Limb (tissue), 2 donors: Measurements from ENCODE around the gene HLCS.

Experiments used
- DNase-seq, 2 donors: peaks; one replicate each; pipeline ENCODE4 v3.0.0-alpha.2; 2016; ENCODE audit errors: extremely low spot score in 2 of 2

HLCS gene

DNA sequence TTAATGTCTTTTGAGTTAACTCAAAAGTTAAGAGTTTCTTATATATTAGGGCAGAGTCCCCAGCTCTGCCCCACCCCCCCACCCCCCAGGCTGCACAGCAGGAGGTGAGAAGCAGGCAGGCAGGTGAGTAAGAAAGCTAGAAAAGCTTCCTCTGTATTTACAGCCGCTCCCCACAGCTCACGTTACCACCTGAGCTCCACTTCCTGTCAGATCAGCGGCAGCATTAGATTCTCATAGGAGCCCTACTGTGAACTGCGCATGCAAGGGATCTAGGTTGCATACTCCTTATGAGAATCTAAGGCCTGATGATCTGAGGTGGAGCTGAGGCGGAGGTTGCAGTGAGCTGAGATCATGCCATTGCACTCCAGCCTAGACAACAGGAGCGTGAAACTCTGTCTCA, 185.6 kb downstream of the HLCS start:
- no peak for DNase-seq

DNA sequence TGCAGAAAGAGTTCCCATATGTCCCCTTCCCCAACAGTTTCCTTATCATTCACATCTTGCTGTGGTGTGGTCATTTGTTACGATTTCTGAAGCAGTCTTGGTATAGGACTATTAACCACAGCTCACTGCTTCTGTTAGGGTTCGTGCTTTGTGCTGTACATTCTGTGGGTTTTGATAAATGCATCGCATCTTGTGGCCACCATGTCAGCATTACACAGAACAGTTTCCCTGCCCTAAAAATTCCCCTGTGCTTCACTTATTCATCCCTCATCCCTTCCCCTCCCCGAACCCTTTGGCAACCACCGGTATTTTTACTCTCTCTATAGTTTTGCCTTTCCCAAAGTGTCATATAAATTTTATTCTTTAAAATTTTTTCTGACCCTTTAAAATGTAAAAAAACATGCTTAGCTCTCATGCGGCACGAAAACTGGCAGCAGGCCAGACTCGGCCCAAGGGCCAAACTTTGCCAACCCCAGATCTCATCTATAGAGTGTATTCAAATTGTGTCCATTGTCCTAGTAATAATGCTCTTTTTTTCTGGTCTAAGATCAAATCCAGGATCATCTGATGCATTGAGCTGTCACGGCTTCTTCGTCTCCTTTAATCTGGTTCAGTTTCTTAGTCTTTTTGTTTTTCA, 189.4 kb downstream of the HLCS start:
- DNase-seq, result no peak

DNA sequence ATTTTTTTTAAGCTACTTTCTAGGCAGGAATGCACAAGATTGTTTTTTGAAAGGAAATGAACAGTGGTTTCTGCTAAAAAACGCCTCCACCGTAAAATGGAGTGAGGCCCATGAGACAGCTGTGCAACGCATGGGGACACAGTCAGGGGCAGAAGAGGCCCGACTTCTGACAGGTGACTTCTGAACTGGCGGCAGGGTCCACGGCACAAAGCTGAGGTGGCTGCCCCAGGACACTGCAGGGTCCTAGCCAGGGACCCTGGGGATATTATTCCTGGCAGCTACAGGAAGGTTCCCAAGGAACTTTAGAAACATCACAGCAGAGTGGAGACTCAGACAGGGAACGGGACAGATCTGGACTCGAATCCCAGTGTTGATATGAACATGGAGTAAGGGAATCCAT, 192.5 kb downstream of the HLCS start:
- DNase-seq, result no peak

DNA sequence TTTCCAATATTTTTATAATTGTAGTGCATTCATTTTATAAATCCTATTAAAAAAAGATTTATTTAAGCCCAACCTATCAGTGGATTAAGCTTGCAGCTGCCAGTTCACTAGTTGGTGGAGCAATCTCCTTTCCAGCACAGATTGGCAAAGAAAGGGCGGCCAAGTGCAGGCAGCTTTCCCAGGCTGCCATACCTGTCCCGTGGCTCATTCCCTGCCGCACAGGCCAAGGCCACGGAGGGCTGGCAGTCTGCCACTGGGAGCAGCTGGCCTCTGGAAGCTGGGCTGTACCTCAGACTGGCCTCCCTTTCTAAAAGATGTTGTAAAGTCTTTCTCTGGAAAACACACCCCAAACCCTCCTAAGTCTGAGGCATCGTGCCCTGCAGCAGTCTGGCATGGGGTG, 193.4 kb downstream of the HLCS start:
- DNase-seq, result peak in 1 of 2 donors; percentile 69

DNA sequence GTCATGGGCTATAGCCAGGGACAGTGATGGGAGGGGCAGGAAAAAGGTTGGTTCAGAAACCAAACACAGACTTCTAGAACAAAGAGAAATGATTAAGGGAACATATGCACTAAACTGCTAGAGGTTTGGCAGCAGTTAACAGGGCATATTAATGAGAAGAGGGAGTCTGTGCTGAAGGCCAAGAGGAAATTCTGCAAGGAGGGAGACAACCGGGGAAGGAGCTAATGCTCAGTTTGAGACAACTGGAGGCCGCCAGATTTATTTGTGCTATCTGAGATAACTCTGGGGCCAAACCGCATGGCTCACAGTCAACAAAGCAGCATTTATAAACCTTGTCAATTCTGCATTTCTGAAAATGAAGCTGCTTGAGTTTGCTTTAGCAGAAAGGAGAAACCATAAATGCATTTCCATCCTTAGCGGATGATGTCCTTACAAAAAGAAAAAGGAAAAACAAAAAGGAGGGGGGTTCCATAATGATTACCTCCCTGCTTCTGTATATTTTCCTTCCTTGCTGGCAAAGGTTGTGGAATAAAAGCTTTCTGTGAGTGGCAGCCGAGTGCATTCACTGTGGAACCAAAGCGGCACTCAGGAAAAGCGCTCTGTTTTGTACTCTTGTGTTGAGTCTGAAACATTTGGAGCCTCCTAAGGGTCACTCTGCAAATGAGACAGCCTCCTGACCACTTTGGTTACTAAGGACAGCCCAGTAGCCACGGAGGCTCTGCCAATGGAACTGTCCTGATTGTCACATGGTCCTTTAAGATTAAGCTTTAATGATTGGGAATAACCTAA, 197.2 kb downstream of the HLCS start:
- DNase-seq, result peak in 1 of 2 donors; percentile 75

DNA sequence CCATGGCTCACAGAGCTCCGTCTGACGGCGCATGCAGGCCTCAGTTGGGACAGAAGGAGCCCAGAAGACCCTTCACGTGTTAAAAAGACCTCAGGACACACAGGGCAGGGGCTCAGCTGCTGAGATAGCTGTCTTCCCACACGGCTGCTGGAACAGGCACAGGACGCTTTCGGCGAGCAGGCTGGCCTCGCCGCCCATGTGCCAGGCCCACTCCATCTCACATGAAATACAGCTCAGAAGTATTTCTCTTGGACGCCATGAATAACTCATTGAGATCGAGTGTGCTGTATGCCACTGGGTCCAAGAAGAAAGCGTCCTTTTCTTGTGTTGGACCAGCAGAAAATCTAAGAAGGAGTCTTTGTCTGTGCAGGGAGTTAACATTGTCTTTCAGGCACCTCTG, 198.0 kb downstream of the HLCS start:
- DNase-seq, result no peak

DNA sequence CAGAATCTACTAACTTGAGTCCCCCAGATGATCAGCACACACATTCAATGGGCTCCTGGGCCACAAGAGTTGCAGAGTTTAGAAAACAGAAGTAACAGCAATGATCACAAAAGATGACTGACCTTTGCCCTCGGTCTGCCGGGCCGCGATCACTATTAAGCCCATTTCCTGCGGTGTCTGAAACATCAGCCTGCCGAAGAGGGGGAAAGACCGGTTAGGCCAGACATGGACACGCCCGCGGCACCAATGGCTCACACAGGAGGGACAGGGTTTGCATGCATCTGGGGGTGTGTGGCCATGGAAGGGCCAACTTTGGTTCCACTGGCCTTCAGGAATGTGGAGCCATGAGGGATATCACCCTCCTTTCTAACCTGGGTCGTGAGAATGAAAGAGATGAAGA, 199.4 kb downstream of the HLCS start:
- DNase-seq, result no peak

DNA sequence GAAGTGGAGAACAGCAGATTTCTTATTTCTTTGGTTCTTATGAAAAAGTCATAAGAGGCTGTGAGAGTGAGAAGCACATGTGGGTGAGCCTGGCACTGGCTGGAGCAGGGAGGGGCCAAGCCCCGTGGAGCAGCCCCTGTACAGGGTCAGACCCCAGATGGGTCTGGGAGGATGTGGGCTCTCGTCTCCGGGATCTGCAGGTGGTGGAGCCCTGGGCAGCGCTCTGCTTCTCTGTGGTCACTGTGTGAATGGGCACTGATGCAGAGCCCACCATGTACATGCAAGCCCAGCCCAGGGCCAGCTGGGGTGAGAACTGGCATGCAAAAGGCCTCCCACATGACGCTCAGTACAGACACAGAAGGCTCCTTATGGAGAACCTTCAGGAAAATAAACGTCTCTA, 200.0 kb downstream of the HLCS start:
- DNase-seq, result no peak

DNA sequence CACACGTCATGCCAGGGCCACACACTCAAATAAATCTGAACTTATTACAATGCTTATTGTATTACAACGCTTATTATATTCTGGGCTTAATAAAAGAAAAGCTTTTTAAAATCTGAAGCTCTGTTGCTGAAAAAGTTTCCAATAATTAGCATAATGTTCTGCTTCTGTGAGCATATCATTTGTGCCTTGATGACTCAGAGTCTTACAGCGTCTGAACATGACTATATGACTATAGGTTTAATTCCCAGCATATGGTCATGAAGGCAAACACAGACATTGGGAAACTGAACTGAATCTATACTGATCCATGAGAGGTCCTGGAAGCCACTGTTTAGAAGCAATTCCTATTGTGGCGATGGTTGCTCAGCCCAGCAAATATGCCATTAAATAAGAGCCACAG, 201.2 kb downstream of the HLCS start:
- no peak for DNase-seq

DNA sequence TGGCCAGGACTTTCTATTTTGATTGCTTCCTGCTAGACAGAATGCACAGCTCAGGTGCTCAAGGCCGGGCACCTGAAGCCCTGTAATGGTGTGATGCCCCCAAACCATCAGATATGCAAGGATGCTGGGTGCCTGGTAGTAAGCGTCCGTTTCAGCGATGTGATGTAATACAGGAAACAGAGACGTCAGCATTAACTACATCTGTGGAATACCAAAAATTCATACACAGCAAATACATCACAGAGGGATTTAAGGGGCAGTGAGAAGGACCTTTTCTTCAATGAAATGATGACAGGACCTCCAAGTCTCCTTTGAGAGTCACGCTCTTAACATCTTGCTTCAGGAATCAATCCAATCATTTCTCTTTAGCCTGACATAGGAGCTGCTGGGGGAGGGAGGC, 203.2 kb downstream of the HLCS start:
- no peak for DNase-seq

DNA sequence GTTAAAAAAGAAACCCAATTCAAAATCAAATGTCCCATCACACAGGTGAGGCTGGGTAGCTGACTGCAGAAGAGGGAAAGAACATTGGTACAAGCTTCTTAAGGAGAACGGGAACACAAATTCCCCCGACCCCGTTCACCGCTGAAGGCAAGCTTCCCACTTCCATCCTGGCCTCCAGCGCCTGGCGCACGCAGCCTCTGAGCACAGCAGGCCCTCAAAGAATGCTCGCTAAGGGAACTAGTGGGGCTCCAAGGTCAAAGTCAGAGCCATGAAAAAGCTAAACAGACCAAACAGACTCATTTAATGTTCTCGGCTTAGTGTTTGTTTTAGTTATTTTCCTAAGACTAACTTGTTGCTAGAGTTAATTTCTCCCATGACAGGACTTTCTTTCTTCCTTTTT, 203.8 kb downstream of the HLCS start:
- no peak for DNase-seq

DNA sequence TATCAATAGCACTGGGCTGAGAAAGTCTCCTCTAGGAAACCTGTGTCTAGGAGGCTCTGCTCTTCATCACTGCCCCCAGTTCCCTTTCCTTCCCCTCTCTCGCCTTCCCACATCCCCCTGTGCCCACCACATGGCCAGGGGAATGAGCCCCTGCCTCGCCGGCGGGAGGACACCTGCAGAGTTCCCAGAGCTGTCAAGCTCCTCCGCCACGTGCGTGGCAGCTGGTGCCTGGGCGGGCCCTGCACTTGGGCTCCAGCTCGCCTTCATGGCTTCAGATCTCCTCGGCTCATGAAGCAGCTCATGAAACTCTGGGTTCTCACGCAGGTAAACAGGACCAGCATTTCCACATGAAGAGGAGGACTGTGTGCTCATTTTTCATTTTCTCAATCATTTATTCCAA, 204.8 kb downstream of the HLCS start:
- DNase-seq, result no peak

DNA sequence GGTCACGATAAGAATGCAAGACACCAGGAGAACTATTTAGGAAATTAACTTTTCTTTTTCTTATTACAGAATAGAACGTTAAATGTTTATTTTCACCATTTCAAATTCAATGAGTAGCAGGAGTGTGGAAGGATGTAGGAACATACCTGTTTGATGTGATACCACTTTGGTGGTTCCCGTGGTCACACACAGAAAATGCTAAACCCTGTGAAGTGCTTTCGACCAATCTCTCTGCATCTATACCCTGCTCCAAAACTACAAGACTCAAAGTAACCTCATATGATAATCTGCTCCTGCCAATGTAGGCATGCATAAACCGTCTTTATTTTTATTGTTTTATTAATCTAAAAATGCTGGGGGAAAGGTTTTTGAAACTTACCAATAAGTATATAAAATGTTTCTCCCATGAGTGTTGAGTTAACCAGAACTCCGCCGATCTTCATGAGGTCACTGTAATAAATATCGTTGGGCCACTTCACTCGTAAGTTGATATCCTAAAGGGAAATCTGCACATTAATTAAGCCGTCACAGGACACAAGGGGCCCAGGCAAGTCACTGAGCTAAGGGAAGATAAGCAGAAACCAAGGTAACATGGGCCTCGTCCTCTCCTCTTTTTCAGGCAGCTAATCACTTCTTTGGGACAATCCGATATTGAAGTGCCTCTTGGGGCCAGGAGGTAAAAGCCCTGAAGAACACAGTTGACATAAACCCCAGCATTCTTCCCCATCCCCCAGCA, 207.0 kb downstream of the HLCS start:
- DNase-seq, result no peak

DNA sequence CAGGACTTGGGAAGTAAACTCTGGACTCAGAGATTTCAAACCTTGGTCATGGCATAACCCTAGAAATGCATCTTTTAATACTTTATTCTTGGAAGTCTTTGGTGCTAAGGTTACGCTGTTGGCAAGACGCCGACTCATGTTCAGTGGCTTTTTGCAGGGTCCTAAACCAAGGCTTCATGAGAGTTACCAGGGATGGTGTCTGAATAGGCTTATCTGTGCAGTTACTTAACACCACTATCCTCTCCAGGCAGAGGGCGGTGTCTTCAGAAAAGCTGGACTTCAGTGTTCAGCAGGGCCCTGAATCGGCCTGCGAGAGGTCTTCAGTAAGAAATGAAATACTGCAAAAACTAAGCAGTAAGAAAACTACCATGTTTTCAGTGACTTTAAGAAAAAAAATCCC, 209.3 kb downstream of the HLCS start:
- no peak for DNase-seq

DNA sequence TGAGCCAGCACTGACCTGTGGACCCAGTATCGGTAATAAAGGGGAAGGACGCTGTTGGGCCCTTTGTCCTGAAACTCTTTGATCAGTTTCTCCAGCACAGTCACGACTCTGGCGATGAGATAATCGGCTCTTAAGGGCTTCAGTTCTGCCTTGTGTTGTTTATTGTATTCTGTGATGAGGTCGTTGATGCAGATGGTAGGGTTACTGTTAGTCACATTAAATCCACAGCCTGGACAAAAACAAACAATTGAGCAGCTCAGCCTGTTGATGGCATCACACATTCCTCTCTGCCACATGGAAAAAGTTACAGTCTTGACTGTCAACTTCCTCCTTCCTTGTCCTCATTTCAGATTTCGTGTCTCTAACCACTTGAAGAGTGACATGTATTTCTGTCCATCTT, 209.9 kb downstream of the HLCS start:
- no peak for DNase-seq

DNA sequence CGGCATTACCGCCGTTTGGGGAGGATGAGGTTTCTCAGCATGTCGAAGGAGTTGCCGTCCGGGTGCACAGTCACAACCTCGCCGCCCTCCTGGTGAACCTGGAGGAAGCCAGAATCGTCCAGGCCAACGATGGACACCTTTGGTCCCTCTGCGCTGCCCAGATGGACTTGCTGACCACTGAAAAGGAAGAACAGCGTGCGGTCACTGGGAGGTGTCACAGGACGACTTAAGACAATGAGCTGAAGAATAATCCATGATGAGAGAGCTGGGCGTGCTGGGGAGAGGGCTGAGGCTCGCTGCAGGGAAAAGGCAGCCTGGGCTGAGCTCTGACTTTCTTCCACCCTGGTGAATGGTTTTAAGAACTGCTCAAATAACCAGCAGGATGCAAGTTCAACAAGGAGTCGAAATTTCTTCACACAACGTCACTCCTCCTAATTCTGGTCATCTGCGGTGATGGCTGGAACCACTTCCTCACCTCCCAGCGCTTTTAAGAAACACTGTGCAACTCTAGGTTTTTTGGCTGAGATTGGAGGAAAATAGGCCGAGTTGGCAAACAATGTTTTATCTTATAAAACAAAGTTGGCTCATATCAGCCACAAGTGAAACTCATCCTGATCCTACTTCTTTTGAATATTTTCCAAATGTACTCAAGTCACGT, 212.1 kb downstream of the HLCS start:
- DNase-seq, result no peak

DNA sequence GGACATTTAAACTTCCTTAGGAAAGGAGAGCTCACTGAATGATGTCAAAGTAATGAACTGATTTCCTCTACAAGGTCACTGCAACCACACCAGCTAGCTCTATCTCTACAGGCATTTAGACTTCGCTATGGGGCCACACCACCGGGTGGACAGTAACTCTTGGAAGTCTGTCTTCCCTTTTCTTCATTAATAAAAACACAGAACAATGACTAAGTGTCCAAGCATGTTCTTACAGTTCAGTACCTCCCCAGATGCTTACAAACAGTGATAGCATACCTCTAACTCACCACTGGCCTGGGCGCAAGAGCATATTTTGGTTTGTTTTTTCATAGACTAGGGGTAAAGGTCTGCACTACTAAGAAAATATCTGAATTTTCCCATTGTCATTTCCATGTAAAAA, 212.9 kb downstream of the HLCS start:
- no peak for DNase-seq

DNA sequence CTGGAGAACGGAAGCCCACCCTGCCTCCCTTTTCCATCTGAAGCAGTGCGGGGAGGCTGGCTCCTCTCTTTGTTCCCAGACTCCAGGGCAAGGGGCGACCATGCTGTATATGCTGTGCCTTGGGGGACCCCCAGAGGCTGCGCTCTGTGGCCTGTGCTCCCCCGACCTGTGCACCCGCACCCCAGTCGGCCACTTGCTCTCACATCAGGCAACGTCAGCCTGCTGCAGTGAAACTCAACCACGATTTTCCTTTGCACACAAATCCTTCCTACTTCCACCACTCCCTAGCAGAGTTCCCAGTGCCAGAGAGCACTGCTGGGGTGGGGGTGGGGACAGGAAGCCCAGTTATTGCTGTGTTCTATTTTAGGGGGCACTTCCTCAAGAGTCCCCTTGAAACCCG, 215.1 kb downstream of the HLCS start:
- no peak for DNase-seq

DNA sequence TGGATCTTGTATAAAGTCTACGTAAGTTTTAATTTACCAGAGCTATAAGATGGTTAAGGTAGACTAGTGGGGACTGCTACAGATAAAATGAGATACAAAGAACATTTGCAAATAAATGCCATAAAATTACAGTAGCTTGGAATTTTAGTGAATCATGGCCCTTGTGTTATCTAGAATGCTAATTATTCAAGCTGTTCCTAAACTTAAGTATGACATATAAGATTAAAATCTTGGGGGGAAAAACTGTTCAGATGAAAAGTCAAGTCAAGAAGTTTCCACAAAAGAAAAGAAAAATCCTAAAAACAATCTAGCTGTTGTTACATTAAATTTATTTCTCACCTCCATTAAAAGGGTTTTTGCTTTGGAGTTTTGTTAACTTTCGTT, 215.9 kb downstream of the HLCS start:
- no peak for DNase-seq

DNA sequence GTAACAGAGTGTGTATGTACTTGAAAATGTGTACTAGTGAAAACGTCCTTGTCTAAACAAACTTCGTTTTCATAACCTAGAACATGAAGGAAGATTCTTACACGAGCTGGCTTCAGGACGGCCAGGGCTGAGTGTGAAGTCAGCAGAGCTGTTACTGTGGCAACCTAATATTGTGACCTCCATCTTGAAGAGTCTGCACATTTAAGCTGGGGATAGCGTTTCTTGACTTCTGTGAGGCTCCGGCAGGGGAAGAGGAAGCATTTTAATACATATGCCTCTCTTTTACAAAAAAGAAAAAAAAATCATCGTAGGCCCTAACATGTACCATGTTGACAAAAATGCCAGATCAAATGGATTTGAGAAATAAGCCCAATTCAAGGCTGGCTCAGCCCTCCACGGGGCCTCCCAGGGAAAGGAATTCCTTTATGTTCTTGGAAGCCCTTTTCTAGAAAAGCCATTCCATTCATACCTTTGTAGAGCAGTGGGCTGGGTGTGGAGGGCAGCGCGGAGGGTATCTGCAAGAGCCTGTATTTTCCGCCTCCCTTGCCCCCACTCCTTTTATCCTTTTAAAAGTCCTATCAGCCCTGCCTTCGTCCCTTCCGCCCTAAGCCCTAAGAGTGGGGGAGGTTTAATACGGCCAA, 216.4 kb downstream of the HLCS start:
- DNase-seq, result peak; percentile 65 to 87

DNA sequence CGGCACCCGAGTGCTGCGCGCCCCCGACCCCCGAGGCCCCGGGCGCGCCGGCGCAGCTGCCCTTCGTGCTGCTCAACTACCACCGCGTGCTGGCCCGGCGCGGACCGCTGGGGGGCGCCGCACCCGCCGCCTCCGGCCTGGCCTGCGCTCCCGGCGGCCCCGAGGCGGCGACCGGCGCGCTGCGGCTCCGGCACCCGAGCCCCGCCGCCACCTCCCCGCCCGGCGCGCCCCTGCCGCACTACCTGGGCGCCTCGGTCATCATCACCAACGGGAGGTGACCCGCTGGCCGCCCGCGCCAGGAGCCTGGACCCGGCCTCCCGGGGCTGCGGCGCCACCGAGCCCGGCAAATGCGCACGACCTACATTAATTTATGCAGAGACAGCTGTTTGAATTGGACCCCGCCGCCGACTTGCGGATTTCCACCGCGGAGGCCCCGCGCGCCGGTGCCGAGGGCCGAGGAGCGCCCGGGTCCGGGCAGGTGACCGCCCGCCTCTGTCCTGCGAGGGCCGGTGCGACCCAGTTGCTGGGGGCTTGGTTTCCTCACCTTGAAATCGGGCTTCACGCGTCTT, 218.6 kb downstream of the HLCS start:
- DNase-seq, result peak in 1 of 2 donors; percentile 86
